Eye (tissue), 1 donor: ENCODE data around the gene H1-8.

Experiments
- DNase-seq: peaks from one replicate; pipeline ENCODE4 v3.0.0-alpha.2; 2015

Gene H1-8

GRCh38 chr3:129575233-129575996 is 32.4 kb downstream of the H1-8 start:
- DNase-seq: no peak

GRCh38 chr3:129575997-129576384 is 33.0 kb downstream of the H1-8 start:
- DNase-seq: no peak

GRCh38 chr3:129576514-129577352 is 33.8 kb downstream of the H1-8 start:
- DNase-seq: no peak

- peak; percentile 70 for DNase-seq
Measured at GRCh38 chr3:129577366-129577765, 34.4 kb downstream of the H1-8 start.

- DNase-seq: no peak
Measured at GRCh38 chr3:129577925-129578786, 35.2 kb downstream of the H1-8 start.

GRCh38 chr3:129579991-129580390 is 37.0 kb downstream of the H1-8 start:
- DNase-seq: no peak

- DNase-seq: no peak
Measured at GRCh38 chr3:129581623-129582022, 38.6 kb downstream of the H1-8 start.

- no peak for DNase-seq
Measured at GRCh38 chr3:129582799-129583198, 39.8 kb downstream of the H1-8 start.

- DNase-seq: no peak
Measured at GRCh38 chr3:129583289-129583688, 40.3 kb downstream of the H1-8 start.

- no peak for DNase-seq
Measured at GRCh38 chr3:129584631-129585030, 41.7 kb downstream of the H1-8 start.

GRCh38 chr3:129585949-129586657 is 43.1 kb downstream of the H1-8 start:
- no peak for DNase-seq

GRCh38 chr3:129586746-129587430 is 43.9 kb downstream of the H1-8 start:
- DNase-seq: no peak

GRCh38 chr3:129587566-129588210 is 44.7 kb downstream of the H1-8 start:
- no peak for DNase-seq

GRCh38 chr3:129590215-129590614 is 47.2 kb downstream of the H1-8 start:
- DNase-seq: no peak

- no peak for DNase-seq
Measured at GRCh38 chr3:129591932-129592331, 49.0 kb downstream of the H1-8 start.

- peak; percentile 77 for DNase-seq
Measured at GRCh38 chr3:129592381-129593131, 49.6 kb downstream of the H1-8 start.

- DNase-seq: no peak
Measured at GRCh38 chr3:129593230-129593594, 50.2 kb downstream of the H1-8 start.

GRCh38 chr3:129593595-129594339 is 50.8 kb downstream of the H1-8 start:
- DNase-seq: peak; percentile 80

- no peak for DNase-seq
Measured at GRCh38 chr3:129594409-129594808, 51.4 kb downstream of the H1-8 start.

- DNase-seq: no peak
Measured at GRCh38 chr3:129594907-129595390, 52.0 kb downstream of the H1-8 start.
